HG03521 (cell line): ENCODE results near the gene NPHS1.
"Not testable (repeated sequence)": the region's sequence is repeated elsewhere in the genome, so short reads cannot be mapped to it uniquely, and the experiment has no call there.

ENCODE experiments used
- ATAC-seq: cut with Tn5 transposase; IDR thresholded peaks from one replicate; pipeline ENCODE4 v1.9.1; 2021; ENCODE audit warnings: mild to moderate bottlenecking, moderate library complexity; ENCODE audit not compliant: unreplicated experiment

NPHS1 gene

GRCh38 chr19:35848919-35849505, 3.3 kb downstream of the NPHS1 start:
- ATAC-seq = no peak

GRCh38 chr19:35848486-35848885, 3.8 kb downstream of the NPHS1 start:
- no peak for ATAC-seq

- no peak for ATAC-seq
These were observed 4.4 kb downstream of the NPHS1 start for GRCh38 chr19:35847911-35848310.

GRCh38 chr19:35846038-35846668, 6.2 kb downstream of the NPHS1 start:
- ATAC-seq = no peak

GRCh38 chr19:35845215-35846037, 6.9 kb downstream of the NPHS1 start:
- no peak for ATAC-seq

- ATAC-seq = no peak
These were observed 7.7 kb downstream of the NPHS1 start for GRCh38 chr19:35844482-35845214.

- ATAC-seq = no peak
These were observed 8.4 kb downstream of the NPHS1 start for GRCh38 chr19:35843676-35844481.

GRCh38 chr19:35842666-35843272, 9.5 kb downstream of the NPHS1 start:
- no peak for ATAC-seq

- no peak for ATAC-seq
These were observed 10.2 kb downstream of the NPHS1 start for GRCh38 chr19:35841961-35842595.

GRCh38 chr19:35836096-35836495, 16.2 kb downstream of the NPHS1 start:
- ATAC-seq = not testable (repeated sequence)

GRCh38 chr19:35833972-35834371, 18.3 kb downstream of the NPHS1 start:
- ATAC-seq = no peak

GRCh38 chr19:35832054-35832453, 20.2 kb downstream of the NPHS1 start:
- no peak for ATAC-seq

GRCh38 chr19:35830986-35831385, 21.3 kb downstream of the NPHS1 start:
- ATAC-seq = no peak

GRCh38 chr19:35828692-35829301, 23.5 kb downstream of the NPHS1 start:
- no peak for ATAC-seq

- no peak for ATAC-seq
These were observed 28.2 kb downstream of the NPHS1 start for GRCh38 chr19:35824150-35824549.

GRCh38 chr19:35822579-35822978, 29.7 kb downstream of the NPHS1 start:
- ATAC-seq = no peak

GRCh38 chr19:35818445-35818844, 33.9 kb downstream of the NPHS1 start:
- no peak for ATAC-seq

- no peak for ATAC-seq
These were observed 35.5 kb downstream of the NPHS1 start for GRCh38 chr19:35816846-35817245.

- ATAC-seq = no peak
These were observed 36.0 kb downstream of the NPHS1 start for GRCh38 chr19:35816262-35816661.
